LNCAP (cell line): Measurements from ENCODE around the gene SLC37A3.

Experiments used
- TF ChIP-seq, protein P1 (sequence below): fragments of 450-650 bp; IDR thresholded peaks from 2 replicates; pipeline ENCODE4 v1.5.1; 2017; ENCODE audit warnings: mild to moderate bottlenecking

Gene SLC37A3

GRCh38 chr7:140397784-140398750 lies at the start of gene SLC37A3:
Gene SLC37A3, minus strand, starts transcription at chr7:140398530. Its CDS starts 16,004 bp downstream, at chr7:140382526.
- TF ChIP-seq, protein P1, sequence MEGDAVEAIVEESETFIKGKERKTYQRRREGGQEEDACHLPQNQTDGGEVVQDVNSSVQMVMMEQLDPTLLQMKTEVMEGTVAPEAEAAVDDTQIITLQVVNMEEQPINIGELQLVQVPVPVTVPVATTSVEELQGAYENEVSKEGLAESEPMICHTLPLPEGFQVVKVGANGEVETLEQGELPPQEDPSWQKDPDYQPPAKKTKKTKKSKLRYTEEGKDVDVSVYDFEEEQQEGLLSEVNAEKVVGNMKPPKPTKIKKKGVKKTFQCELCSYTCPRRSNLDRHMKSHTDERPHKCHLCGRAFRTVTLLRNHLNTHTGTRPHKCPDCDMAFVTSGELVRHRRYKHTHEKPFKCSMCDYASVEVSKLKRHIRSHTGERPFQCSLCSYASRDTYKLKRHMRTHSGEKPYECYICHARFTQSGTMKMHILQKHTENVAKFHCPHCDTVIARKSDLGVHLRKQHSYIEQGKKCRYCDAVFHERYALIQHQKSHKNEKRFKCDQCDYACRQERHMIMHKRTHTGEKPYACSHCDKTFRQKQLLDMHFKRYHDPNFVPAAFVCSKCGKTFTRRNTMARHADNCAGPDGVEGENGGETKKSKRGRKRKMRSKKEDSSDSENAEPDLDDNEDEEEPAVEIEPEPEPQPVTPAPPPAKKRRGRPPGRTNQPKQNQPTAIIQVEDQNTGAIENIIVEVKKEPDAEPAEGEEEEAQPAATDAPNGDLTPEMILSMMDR: no peak

DNA sequence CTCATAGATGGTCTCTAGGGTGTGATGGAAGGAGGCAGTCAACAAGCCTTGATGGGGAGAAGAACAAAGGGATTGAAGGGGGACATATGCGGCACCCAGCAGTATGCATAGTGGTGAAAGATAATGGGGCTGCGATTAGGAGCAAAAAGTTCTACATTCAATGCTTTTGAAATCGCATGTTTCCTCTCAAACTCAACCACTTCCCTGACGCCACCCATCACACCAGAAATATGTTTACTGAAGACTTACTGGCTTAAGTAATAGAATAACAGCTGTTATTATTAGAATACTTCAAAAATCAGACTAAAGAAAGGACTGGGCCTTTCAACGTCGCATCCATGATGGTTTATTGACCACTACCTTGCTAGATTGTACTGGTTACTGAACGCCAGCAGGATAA lies 49.5 kb upstream of the SLC37A3 start:
- TF ChIP-seq, protein P1: no peak

DNA sequence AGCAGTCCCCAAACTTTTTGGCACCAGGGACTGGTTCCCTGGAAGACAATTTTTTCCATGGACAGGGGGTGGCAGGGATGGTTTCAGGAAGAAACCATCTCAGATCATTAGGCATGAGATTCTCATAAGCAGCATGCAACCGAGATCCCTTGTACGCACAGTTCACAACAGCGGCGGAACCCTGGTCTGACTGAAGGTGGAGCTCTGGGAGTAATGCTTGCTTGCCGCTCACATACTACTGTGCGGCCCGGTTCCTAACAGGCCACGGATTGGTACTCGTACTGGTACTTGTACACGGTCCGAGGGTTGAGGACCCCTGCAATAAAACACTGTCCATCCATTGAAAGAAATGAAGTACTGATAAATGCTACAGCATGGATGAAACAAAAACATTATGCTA lies 48.1 kb upstream of the SLC37A3 start:
- TF ChIP-seq, protein P1: no peak

DNA sequence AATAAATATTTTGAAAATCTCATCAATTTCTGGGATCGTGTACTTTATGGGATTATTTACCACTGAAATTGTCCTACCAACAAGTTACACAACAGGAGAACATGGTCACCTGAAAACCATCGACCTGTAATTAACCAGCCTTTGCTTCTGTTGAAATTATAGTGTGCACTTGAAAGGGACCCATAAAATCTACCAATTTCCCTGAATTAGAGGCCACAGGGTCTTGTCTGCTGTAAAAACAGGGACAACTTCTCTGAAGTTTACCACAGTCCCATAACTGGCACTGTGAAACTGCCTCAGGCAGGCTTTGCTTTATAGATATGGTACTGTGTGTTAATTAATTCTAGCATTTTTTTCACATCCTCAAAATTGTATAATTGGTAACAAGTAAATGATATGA lies 43.2 kb upstream of the SLC37A3 start:
- TF ChIP-seq, protein P1: no peak

GRCh38 chr7:140440593-140440992 lies 42.3 kb upstream of the SLC37A3 start:
- TF ChIP-seq, protein P1: no peak

DNA sequence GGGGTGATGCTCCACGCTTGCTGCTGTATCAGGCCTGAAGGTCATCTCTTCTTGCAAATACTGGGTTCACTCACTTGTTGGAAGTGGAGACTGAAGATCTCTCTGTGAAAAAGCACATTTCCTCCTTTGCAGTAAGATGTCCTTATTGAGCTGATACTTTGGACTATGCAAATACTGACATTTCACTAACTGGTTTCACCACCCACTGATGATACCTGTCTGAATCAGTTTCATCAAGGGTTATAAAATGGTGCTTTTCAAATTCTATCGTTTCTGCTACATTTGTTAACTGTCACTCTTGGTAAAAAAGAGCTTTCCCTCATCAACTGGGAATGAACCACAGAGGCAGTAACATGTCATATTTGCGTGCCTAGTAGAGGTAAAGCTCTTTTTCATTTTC lies 41.0 kb upstream of the SLC37A3 start:
- TF ChIP-seq, protein P1: no peak

DNA sequence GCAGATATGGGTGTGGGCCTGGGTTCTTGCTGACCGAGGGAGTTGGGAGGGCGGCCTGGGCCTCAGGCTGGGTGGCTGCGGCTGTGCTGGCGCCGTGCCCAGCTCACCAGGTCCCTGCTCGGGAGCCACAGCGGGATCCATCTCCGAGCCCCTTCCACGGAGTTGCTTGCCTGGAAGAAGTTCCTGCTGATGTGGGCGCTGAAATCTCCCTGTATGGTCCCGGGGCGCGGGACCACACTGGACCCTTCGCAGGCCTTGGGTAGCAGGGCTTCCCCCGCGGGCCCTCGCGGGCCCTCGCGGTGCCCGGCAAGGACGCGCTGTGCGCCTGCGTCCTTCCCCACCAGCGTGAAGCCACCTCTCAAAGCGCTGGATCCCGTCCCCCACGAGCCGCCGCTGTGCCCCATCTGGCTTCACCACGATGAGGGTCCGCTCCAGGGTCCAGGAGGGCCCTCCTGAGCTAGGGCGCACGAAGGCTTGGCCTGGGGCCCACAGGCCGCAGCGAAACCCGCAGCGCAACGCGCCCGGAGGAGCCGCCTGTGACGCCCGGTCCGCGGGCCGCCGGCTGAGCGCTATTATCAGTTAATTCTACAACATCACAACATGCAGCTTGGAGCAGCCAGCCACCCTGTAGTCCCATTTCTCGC lies 37.0 kb upstream of the SLC37A3 start:
- TF ChIP-seq, protein P1: no peak
